ENCODE measurements around the gene PLCL2. TPM values are rescaled to one million over a fixed set of nuclear protein-coding genes. Genes with fewer than 3 reads are reported as not detected.
A peak's percentile ranks its signal among the peaks of the same experiment; 100 is the strongest.

PLCL2 gene
- total and polyA plus RNA-seq, 4 donors: 1.0 to 16.7 (median 7.1) TPM

GRCh38 chr3:16942955-16943354 lies 58.2 kb downstream of the PLCL2 start:
- H3K27ac ChIP-seq (ENCODE audit: low read depth in 1 of 2, low read length in 1 of 2): peak overlapping the region in 1 of 2 donors; percentile 33
- WGBS, 2 donors: 21 to 22% methylated on average over 1 of the region's 1 CpG
- TF ChIP-seq, protein P1, sequence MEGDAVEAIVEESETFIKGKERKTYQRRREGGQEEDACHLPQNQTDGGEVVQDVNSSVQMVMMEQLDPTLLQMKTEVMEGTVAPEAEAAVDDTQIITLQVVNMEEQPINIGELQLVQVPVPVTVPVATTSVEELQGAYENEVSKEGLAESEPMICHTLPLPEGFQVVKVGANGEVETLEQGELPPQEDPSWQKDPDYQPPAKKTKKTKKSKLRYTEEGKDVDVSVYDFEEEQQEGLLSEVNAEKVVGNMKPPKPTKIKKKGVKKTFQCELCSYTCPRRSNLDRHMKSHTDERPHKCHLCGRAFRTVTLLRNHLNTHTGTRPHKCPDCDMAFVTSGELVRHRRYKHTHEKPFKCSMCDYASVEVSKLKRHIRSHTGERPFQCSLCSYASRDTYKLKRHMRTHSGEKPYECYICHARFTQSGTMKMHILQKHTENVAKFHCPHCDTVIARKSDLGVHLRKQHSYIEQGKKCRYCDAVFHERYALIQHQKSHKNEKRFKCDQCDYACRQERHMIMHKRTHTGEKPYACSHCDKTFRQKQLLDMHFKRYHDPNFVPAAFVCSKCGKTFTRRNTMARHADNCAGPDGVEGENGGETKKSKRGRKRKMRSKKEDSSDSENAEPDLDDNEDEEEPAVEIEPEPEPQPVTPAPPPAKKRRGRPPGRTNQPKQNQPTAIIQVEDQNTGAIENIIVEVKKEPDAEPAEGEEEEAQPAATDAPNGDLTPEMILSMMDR (IDR thresholded peaks at IDR 0.05; ENCODE audit: control extremely low read depth, extremely low read depth): no peak
- H3K4me3 ChIP-seq: no peak overlapping the region
- no peaks in the 10 kb centered on the region for H3K9me3 ChIP-seq (ENCODE audit: control insufficient read depth in 4 of 4, insufficient read depth in 3 of 4, low read length in 3 of 4)
- H3K9ac ChIP-seq (ENCODE audit: insufficient read depth in 1 of 2, low read length in 2 of 2): no peak overlapping the region
- peak in 2 of 3 donors; percentile 33 to 41 for DNase-seq
- no peaks in the 10 kb centered on the region for H3K36me3 ChIP-seq (ENCODE audit: control insufficient read depth in 4 of 4, insufficient read depth in 4 of 4, low read length in 4 of 4)
- no peak for ATAC-seq (ENCODE audit: insufficient read depth, low FRiP score)
- no peaks in the 10 kb centered on the region for H3K27me3 ChIP-seq (ENCODE audit: control insufficient read depth in 3 of 3, insufficient read depth in 3 of 3, low read length in 2 of 3)
- H3K4me1 ChIP-seq (ENCODE audit: control insufficient read depth in 5 of 5, insufficient read depth in 5 of 5, low read length in 5 of 5): peaks cover 0 to 23% (median 5%) of the 10 kb centered on the region in 5 donors

GRCh38 chr3:16943857-16944256 lies 59.1 kb downstream of the PLCL2 start:
- DNase-seq (no peak), ATAC-seq (ENCODE audit: insufficient read depth, low FRiP score) (no peak)
- Histone ChIP-seq H3K4me3 (no peak overlapping the region), H3K9ac (ENCODE audit: insufficient read depth in 1 of 2, low read length in 2 of 2) (no peak overlapping the region), H3K4me1 (ENCODE audit: control insufficient read depth in 5 of 5, insufficient read depth in 5 of 5, low read length in 5 of 5) (peaks cover 0 to 23% (median 5%) of the 10 kb centered on the region in 5 donors), H3K36me3 (ENCODE audit: control insufficient read depth in 4 of 4, insufficient read depth in 4 of 4, low read length in 4 of 4) (no peaks in the 10 kb centered on the region), H3K27ac (ENCODE audit: low read depth in 1 of 2, low read length in 1 of 2) (peak overlapping the region in 1 of 2 donors; percentile 13), H3K27me3 (ENCODE audit: control insufficient read depth in 3 of 3, insufficient read depth in 3 of 3, low read length in 2 of 3) (no peaks in the 10 kb centered on the region), H3K9me3 (ENCODE audit: control insufficient read depth in 4 of 4, insufficient read depth in 3 of 4, low read length in 3 of 4) (no peaks in the 10 kb centered on the region)
- TF ChIP-seq, protein P1 (IDR thresholded peaks at IDR 0.05; ENCODE audit: control extremely low read depth, extremely low read depth): no peak

GRCh38 chr3:16944356-16944755 lies 59.6 kb downstream of the PLCL2 start:
- Histone ChIP-seq H3K4me3 (no peak overlapping the region), H3K27ac (ENCODE audit: low read depth in 1 of 2, low read length in 1 of 2) (peak overlapping the region in 1 of 2 donors; percentile 13), H3K9me3 (ENCODE audit: control insufficient read depth in 4 of 4, insufficient read depth in 3 of 4, low read length in 3 of 4) (no peaks in the 10 kb centered on the region), H3K27me3 (ENCODE audit: control insufficient read depth in 3 of 3, insufficient read depth in 3 of 3, low read length in 2 of 3) (no peaks in the 10 kb centered on the region), H3K4me1 (ENCODE audit: control insufficient read depth in 5 of 5, insufficient read depth in 5 of 5, low read length in 5 of 5) (peaks cover 0 to 23% (median 5%) of the 10 kb centered on the region in 5 donors), H3K9ac (ENCODE audit: insufficient read depth in 1 of 2, low read length in 2 of 2) (no peak overlapping the region), H3K36me3 (ENCODE audit: control insufficient read depth in 4 of 4, insufficient read depth in 4 of 4, low read length in 4 of 4) (no peaks in the 10 kb centered on the region)
- ATAC-seq (ENCODE audit: insufficient read depth, low FRiP score): no peak
- TF ChIP-seq, protein P1 (IDR thresholded peaks at IDR 0.05; ENCODE audit: control extremely low read depth, extremely low read depth): no peak
- 80 to 91% methylated on average over 1 of the region's 1 CpG for WGBS, 2 donors
- DNase-seq: no peak

GRCh38 chr3:16945330-16945729 lies 60.6 kb downstream of the PLCL2 start:
- DNase-seq (peak in 1 of 3 donors; percentile 21), ATAC-seq (ENCODE audit: insufficient read depth, low FRiP score) (no peak)
- no peaks in the 10 kb centered on the region for H3K9me3 ChIP-seq (ENCODE audit: control insufficient read depth in 4 of 4, insufficient read depth in 3 of 4, low read length in 3 of 4)

More at GRCh38 chr3:16945330-16945729, 60.6 kb downstream of the PLCL2 start:
- Histone ChIP-seq H3K36me3 (ENCODE audit: control insufficient read depth in 4 of 4, insufficient read depth in 4 of 4, low read length in 4 of 4) (no peaks in the 10 kb centered on the region), H3K27me3 (ENCODE audit: control insufficient read depth in 3 of 3, insufficient read depth in 3 of 3, low read length in 2 of 3) (no peaks in the 10 kb centered on the region), H3K4me1 (ENCODE audit: control insufficient read depth in 5 of 5, insufficient read depth in 5 of 5, low read length in 5 of 5) (peaks cover 0 to 19% (median 5%) of the 10 kb centered on the region in 5 donors), H3K27ac (ENCODE audit: low read depth in 1 of 2, low read length in 1 of 2) (no peak overlapping the region), H3K9ac (ENCODE audit: insufficient read depth in 1 of 2, low read length in 2 of 2) (no peak overlapping the region), H3K4me3 (no peak overlapping the region)
- TF ChIP-seq, protein P1 (IDR thresholded peaks at IDR 0.05; ENCODE audit: control extremely low read depth, extremely low read depth): no peak
